Measurements from ENCODE around the gene ESYT2.

Gene ESYT2

DNA sequence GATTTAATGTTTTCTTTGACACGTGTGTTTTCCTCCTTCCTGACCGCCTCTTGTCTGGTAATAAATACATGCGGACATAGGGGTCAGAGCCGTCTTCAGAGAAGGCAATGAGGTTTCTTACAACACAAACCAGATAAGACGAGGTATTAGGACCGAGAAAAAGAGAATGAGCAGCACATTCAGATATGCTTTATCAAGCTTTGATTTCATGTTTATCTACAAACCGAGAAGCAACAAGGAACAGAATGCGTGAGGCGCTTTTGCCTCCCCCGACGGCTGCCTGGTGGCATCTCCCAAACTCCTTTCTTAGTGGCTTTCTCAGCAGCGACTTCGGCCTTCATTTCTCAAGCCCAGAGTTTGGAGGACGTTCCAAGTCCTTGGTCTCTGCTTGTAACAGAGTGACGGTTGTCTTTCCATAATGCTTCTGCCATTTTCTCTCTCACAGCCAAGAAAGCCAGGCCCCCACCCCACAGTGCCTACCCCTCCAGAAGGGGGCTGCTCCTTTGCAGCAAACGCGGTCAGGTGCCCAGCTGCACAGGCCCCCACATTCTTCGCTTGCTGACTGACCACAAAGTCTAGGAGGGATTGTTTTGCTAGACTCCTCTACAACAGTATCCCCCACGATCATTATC lies 92.1 kb downstream of the ESYT2 start:
- no peak for DNase-seq

DNA sequence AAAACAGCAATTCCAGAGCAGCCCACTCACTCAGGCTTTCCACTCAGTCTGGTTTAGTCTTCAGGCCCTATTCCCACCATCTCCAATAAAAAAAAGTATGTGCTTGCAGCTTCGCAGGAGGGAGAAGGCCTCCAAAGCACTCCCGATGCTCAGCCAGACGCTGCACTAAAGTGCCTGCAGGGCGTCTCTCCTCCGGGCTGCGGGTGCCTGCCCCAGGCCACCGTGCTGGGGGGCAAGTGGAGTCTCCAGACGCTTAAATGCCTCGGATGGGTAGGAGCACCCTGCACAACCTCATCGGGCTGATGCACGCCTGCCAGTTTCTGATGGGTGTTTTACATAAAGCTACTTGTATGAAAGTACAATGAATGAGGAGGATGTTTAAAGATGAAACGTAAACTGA lies 93.4 kb downstream of the ESYT2 start:
- DNase-seq, result no peak

DNA sequence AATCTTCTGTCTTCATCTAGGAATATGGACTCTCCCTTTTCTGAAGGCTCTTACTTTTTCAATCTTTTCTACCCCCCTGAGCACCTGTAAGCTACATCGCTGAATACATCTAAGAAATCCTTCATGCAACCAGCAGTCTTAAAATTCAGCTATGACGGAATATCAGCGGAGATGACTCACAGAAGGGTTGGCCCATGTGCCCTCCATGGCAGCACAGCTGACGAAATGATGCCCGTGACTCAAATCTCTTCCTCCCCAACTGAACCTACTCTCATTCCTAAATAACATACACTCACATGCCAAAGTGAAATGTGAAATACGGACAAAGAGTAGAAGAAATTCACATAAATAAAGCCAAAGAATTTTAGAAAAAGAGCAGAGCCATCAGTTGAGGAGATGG lies 94.4 kb downstream of the ESYT2 start:
- DNase-seq, result no peak

DNA sequence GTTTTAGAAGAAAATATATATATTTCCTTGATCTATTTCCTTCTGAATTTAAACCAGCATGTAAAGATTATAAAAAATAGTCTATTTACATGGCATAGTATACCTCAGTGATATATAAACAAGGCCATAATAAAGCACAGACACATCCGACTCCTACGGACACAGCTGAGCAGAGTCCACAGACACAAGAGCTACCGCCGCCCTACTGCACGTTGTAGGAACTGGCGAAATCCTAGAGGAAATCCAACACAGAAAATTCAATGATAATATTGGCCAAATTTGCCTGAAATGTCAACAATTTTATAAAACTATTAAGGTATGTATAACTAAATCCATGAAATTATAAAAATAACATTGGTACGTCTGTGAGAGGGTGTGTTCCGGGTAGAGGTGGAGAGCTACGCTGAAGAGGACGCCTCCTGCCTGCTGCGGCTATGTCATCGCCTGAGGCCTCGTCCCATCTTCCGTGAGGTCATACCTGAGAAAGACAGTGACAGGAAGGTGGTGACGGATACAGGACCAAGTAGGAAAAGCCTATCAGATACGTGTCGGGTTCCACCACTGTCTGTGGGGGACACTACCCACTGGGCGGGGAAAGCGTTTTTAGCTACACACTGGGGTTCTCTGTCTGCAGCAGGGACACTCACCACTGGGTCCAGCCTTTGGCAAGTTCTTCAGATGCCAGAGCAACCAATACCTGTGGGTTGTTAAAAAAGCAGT lies 95.4 kb downstream of the ESYT2 start:
- no peak for DNase-seq

DNA sequence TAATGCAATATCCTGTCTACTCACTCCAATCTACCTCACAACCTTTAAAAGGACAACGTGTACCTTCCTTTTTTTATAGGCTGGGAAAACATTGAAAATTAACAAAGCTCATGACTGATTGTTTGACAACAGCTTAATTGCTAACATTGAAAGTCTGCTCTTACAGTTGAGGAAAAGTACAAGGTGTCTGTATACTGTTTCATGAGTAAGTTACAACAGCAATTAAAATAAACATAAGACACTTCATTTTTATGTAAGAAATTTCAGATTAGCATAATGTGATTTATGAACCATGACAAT lies 96.1 kb downstream of the ESYT2 start:
- DNase-seq, result no peak

DNA sequence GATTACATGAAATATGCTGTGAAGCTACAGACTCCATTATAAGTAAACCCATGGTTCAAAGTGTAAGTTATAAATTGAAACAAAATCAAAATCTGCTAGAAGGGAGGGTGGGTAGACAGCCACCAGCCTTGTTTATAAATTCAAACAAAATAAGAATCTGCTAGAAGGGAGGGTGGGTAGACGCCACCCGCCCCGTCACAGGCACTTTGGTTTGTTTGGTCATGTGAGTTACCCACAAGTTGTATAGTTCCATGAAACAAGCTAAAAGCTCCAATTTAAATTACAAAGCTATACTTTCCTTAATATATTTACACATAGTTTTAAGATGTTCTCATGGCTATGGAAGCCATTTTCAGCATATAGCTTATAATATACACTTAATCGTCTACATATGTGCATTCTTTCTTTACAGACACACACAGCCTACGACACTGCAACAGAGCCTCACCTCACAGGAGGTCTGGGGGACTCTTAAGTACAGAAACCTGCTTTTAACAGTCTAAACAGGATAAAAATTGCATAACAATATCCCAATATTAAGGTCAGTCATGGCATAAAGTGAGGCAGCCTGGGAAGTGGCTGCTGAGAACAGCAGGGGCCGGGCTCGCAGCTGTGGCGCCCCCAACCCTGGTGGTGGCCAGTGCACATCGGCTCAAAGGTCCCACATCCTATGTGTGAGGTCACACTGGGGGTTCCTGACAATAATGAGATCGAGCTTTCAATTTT lies 96.7 kb downstream of the ESYT2 start:
- no peak for DNase-seq

DNA sequence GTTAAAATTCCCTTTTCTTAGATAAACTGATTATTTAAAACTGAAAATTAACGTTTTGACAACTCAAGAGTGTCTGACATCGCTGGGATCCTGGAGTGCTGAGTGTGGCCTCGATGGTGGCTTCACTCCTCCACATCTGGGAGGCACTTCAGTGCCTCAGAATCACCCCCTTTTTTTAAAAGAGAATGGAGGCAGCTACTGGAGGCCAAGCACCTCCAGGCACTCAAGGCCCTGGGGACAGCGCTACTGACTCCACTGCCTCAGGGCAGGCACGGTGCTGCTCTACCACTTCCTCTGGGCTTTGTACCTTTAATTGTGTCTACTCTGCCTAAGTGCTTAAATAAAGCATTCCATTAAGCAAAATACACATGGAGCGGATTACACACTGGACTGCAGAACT lies 97.5 kb downstream of the ESYT2 start:
- DNase-seq, result no peak

DNA sequence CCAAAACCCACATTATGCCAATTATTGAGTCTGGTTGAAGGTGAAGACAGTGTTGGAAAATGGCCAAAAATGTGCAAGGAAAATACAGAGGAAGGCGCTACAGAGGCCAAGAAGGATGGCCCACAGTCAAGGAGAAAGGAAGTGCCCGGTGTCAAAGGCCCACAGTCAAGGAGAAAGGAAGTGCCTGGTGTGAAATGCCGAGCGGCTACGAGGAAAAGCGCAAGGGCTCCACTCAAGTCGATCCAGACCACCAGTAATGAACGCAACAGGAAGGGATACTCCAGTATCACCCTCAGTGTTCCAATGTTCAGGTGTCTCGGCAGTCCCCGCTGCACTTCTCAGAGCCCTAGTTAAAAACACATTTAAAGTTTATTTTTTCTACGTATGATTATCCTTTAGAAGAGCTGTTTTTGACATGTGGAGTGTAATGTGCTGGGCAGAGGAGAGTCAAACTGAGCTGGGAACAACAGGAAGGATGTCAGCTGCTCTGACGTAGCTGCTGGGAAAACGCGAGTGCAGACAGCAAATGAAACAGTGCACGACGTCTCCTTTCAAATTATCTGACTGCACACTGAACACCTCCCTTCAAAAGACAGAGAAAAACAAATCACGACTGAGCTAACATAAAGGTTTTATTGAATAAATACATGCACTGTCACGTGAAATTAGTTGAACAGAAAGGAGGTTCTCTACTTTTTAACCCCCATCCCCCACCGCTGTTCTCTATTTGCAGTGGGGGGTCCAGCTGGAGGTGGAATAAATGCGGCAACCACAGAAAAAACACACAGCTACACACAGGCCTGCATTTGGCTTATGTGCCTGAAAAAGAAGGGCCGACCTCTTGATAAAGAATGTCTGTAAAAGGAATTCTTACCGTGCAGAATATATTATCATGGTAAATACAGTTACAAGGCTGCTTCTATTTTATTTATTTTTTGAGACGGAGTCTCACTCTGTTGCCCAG lies 98.6 kb downstream of the ESYT2 start:
- no peak for DNase-seq

DNA sequence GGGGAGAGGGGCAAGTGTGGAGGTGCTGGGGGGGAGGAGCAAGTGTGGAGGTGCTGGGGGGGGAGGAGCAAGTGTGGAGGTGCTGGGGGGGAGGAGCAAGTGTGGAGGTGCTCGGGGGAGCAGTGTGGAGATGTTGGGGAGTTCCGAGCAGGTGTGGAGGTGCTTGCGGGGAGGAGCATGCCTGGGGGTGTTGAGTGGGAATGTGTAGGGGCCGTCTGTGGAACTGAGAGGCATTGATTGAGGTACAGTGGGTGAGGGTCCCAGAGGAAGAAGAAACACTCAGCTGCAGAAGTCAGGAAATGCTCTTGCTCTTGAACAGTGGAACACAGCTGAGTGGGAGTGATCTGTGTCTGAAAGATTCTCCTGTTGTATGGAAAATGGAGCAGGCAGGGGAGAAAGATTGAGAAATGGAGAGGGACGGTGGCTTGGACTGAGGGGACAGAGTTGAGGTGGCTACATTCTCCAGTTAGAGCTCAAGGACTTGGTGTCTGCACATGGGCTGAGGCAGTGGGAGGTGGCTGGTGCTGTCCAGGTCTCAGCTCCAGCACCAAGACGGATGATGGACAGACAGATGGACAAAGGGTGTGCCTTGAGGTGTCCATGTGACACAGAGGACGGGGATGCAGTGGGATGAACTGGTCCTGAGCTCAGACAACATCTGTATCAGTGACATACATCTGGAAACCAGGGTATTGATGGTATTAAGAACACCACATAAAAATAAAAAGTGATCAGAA lies 99.5 kb downstream of the ESYT2 start:
- DNase-seq, result no peak

DNA sequence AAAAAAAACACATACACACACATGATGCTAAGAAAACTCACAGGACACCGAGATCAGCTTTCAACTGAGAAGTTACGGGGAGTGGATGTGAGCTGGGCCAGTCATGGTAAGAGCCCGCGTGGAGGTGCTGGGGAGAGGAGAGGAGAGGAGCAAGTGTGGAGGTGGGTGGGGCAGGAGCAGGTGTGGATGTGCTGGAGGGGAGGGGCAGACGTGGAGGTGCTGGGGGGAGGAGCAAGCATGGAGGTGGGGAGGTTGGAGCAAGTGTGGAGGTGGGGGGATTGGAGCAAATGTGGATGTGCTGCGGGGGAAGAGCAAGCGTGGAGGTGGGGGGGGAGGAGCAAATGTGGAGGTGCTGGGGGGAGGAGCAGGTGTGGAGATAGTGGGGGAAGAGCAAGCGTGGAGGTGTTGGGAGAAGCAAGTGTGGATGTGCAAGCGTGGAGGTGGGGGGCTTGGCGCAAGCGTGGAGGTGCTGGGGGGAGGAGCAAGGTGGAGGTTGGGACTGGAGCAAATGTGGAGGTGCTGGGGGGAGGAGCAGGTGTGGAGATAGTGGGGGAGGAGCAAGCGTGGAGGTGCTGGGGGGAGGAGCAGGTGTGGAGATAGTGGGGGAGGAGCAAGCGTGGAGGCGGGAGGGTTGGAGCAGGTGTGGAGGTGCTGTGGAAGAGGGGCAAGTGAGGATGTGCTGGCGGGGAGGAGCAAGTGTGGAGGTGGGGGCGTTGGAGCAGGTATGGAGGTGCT lies 100.2 kb downstream of the ESYT2 start:
- no peak for DNase-seq

DNA sequence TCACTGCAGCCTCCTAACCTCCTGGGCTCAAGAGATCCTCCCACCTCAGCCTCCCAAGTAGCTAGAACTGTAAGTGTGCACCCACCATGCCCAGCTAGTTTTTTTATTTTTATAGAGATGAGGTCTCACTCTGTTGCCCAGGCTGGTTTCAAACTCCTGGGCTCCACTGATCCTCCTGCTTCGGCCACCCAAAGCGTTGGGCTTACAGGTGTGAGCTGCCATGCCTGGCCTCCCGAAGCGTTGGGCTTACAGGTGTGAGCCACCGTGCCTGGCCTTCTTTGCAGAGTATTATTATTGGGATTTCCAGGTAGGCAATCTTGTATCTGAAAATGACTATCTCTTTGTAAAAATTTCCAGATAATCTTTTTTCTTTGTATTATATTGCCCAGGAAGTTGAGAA lies 101.6 kb downstream of the ESYT2 start:
- no peak for DNase-seq

DNA sequence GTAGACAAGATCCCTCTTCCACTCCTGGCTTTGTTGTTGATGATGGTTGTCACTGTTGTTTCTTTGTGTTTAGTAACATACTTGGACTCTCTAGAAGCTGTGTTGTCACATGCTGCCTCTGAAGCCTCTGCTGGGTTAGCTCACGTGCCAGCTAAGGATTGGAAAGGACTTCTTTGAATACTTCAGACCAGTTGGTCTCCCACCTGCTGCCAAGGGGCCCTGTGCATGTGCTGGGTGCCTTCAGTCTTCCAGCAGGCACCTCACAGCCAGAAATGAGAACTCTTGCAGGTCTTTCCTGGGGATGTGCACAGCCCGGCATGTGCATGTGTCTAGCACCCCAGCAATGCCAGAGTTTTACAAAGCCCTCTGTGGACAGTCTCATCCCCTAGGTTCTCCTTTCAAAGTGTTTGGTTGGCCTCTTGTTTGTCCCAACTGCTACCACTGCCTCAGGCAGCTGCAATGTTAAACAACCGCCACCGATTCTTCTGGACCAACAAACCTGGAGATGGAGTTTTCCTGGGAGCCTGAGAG lies 103.0 kb downstream of the ESYT2 start:
- DNase-seq, result no peak

DNA sequence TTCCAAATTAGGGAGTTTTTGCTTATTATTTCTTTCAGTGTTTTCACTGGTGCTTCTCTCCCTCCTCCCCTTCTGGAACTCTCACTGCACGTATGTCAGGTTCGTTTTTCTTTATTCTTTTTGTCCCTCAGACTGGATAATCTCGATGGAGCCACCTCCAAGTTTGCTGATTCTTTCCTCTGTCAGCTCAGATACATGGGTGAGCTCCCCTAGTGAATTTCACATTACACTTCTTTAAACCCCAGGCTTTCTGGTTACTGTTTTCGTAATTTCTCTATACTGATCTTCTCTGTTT lies 103.9 kb downstream of the ESYT2 start:
- no peak for DNase-seq

DNA sequence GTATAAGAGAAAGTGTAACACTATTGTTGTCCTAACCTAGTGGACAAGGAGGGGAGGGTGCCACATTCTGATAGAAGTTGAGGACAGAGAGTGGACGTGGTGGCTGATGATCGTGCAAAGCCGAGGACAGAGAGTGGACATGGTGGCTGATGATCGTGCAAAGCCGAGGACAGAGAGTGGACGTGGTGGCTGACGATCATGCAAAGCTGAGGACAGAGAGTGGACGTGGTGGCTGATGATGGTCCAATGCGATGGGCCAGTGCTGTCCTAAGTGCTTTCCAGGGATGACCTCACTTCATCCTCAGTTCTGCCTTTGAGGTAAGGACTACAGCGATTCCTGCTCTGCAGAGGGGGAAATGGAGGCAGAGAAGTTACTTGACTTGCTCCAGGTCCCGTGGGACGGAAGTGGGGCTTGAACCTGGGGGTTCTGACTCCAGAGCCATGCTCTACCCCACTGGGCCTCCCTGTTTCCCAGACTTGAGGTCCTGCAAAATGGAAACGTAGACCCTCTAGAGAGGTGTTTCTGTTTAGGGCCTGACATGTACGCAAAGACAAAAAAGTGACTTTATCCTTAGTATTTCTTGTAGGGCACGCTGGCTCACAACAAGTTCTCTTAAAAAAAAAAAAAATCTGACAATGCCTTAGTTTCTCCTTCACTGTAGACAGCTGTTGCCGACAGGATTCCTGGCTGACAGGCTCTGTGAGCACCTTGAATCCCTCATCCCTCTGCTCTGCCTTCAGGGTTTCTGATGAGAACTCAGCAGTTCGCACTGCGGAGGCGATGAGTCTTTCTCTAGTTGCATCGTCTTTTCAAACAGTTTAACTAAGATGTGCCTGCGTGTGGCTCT lies 104.4 kb downstream of the ESYT2 start:
- DNase-seq, result no peak

DNA sequence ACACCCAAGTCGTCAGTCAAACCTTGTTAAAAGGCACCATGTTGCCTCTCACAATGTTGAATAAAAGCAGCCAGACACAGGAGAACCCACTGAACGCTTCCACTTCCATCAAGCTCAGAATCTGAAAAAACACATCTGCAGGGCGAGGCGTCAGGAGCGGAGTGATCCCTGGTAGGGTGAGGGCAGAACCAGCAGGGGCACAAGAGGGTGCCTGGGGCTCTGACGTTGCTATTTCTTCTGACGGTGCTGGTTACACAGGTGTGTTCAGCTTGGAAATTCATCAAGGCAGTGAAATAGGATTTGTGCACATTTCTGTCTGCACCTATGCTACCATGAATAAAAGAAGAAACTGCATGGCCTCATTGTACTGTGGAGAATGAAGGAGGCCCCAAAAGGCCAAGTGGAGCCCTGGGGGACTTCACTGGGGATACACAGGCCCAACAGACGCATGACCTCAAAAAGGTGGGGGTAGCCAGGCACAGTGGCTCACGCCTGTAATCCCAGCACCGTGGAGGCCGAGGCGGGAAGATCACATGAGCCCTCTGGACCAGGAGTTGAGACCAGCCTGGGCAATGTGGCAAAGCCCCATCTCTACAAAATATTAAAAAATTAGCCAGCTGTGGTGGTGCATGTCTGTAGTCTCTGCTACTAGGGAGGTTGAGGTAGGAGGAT lies 105.5 kb downstream of the ESYT2 start:
- DNase-seq, result no peak

DNA sequence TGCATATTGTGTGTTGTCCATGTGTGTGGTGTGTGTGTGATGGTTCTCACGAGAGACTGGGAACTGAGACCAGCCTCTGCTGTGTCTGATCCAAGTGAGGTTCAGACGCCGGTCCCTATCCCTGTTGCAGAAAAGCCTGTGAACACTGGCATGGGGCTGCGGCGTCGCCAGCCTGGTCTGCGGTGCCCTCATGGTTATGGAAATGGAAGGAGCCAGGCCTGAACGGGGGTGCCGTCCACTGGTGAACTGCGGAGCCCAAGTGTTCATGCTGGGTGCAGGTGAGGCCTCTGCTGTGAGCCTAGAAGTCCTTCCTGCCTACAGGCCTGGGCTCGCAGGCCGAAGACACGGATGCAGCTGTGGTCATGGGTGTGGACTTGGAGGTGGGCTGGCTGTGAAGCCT lies 106.0 kb downstream of the ESYT2 start:
- DNase-seq, result no peak

DNA sequence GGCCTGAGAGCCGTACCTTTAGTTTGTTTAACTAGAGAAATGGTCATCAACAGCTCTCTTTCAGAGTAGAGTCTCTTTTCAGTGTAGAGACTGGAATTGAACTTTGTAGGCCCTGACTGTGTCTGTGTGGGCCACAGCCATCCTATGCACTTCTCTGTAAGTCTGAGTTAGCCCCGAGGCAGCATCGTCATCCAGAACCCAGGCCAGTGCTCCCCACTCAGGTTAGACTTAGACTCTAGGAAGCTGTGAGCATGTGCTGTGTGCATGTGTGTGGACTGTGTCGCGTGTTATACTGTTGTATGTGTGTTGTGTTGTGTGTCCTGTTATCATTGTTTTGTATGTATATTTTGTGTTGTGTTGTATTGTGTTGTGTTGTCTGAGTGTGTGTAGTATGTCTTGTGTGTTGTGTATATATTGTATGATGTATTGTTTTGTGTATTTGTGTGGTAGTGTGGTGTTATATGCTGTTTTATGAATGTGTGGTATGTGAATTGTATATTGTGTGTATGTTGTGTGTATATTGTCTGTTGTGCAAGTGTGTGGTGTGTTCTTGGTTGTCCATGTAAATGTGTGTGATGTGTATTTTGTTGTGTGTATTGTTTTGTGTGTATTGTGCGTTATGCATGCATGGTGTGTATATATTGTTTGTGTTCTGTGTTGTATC lies 106.6 kb downstream of the ESYT2 start:
- DNase-seq, result no peak

DNA sequence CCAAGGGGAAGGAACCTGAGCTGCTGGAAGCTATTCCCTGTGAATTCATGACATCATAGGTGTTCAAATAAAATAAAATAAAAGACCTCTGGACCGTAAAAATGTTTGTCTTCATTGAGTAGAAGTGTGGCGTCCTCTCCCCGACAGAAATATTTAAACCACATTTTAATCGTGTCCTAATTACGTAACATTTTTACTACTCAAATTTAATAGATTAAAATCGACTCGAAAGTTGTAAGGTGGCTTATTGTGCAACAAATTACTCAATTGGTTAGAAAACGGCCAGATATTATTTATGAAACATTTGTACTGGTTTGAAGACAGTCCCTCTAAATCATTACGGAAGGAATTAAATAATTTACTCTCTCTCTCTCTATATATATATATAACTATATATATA lies 109.2 kb downstream of the ESYT2 start:
- DNase-seq, result no peak

DNA sequence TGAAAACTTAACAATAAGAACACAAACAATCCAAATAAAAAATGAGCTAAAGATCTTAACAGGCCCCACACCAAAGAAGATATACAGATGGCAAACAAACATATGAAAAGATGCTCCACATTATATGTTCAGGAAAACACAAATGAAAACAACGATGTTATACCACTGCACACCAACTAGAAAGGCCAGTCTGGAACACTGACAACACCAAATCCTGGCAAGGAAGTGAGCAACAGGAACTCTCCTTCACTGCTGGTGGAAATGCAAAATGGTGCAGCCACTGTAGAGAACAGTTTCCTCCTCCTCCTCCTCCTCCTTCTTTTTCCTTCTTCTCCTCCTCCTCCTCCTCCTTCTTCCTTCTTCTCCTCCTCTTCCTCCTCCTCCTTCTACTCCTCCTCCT lies 112.5 kb downstream of the ESYT2 start:
- DNase-seq, result no peak

DNA sequence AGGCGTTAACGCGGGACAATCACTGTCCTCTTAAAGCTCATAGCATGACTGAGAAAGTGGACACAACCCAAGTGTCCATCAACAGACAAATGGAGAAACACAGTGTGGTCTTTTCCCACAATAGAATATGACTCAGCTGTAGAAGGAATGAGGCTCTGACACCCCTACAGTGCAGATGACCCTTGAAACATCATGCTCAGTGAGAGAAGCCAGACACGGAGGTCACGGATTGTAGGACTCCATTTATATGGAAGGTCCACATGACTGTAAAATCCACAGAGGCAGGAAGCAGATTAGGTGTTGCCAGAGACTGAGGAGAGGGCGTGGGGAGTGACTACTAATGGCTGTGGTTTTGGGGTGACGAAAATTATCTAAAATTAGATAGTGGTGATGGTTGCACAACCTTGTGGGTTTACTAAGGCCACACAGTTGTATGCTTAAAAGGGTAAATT lies 118.6 kb downstream of the ESYT2 start:
- peak; percentile 64 for DNase-seq

Data from CD4-positive, alpha-beta T cell treated with Interferon gamma for 1 hour (primary cell).